GM18867 (cell line): ENCODE data around the gene CDYL.
A peak's percentile ranks its signal among the peaks of the same experiment; 100 is the strongest.

Experiments used
- ATAC-seq: cut with Tn5 transposase; IDR thresholded peaks from one replicate; pipeline ENCODE4 v1.9.1; 2021; ENCODE audit warnings: mild to moderate bottlenecking, moderate library complexity; ENCODE audit not compliant: unreplicated experiment

The CDYL gene

DNA sequence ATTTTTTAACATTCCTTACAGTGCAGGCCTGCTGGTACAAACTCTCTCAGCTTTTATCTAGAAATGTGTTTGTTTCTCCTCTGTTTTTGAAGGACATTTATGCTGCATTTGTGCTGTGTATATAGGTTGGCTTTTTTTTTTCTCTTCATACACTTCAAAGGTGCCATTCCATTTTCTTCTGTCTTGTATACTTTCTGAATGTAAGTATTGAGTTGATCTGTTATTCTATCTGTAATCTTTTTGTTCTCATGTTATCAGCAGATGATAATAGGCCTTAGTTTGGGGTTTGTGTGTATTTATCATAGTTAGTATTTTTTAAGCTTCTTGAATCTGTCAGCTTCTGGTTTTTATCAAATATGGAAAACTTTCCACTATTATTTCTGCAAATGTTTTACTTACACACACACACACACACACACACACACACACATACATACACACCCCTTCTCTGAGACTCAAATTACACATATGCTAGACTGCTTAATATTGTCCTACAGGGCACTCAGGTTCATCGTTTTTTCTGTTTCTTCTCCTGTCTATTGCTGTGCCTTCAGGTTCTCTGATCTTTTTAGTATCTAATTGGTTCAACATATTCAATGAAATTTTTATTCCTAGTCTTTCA lies 153.0 kb downstream of the CDYL start:
- ATAC-seq = no peak

- ATAC-seq = no peak
Observed at GRCh38 chr6:4930025-4930691, 154.0 kb downstream of the CDYL start.

- no peak for ATAC-seq
Observed at GRCh38 chr6:4931530-4932227, 155.5 kb downstream of the CDYL start.

DNA sequence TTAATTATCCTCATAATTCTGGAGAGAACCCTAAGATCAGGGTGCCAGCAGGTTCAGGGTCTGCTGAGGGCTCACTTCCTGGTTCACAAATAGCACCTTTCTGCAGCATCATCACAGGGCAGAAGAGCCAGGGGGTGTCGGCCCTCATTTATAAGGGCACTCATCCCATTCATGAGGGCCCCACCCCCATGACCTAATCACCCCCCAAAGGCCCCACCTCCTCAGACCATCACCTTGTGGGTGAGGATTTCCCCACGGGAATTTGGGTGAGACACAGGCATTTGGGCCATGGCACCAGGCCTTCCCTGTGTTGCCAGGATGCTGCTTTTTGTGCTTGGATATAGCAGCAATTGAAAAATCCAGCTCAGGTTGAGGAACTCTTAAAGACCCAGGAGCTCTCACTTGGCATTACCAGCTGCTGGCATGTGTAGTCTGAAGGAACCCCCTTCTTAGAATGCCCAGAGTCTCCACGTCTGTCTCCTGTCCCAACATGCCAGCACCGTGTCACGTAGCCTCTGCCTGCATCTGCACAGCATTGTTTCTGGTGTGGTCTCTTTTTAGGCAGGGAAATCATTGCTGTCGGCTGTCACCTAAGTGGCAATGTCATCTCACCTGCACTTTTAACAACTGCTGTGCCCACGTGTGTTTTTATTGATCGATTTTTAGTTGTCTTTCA lies 156.2 kb downstream of the CDYL start:
- ATAC-seq = no peak

DNA sequence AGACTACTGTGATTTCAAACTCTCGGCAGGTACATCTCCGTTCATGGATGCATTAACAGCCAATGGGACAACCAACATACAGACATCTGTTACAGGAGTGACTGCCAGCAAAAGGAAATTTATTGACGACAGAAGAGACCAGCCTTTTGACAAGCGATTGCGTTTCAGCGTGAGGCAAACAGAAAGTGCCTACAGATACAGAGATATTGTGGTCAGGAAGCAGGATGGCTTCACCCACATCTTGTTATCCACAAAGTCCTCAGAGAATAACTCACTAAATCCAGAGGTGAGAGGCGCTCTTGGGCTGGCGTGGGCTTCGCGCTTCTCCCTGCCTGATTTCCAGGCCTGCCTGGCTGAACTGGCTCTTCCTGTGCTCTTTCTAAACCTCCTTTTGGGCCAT lies 159.3 kb downstream of the CDYL start:
- ATAC-seq = peak; percentile 56

GRCh38 chr6:4935975-4936680 lies 159.9 kb downstream of the CDYL start:
- no peak for ATAC-seq

- no peak for ATAC-seq
Observed at GRCh38 chr6:4936681-4937041, 160.5 kb downstream of the CDYL start.

DNA sequence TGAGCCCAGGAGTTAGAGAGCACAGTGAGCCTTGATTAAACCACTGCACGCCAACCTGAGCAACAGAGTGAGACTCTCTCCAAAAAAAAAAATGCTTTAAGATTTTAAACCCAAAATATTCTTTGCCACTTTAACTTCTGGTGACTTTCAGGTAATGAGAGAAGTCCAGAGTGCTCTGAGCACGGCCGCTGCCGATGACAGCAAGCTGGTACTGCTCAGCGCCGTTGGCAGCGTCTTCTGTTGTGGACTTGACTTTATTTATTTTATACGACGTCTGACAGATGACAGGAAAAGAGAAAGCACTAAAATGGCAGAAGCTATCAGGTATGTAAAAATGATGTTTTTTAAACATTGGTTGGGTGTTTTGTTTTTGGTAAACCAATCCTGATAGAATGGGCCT lies 161.2 kb downstream of the CDYL start:
- no peak for ATAC-seq

GRCh38 chr6:4939241-4939640 lies 163.0 kb downstream of the CDYL start:
- no peak for ATAC-seq

- no peak for ATAC-seq
Observed at GRCh38 chr6:4940416-4940815, 164.2 kb downstream of the CDYL start.

DNA sequence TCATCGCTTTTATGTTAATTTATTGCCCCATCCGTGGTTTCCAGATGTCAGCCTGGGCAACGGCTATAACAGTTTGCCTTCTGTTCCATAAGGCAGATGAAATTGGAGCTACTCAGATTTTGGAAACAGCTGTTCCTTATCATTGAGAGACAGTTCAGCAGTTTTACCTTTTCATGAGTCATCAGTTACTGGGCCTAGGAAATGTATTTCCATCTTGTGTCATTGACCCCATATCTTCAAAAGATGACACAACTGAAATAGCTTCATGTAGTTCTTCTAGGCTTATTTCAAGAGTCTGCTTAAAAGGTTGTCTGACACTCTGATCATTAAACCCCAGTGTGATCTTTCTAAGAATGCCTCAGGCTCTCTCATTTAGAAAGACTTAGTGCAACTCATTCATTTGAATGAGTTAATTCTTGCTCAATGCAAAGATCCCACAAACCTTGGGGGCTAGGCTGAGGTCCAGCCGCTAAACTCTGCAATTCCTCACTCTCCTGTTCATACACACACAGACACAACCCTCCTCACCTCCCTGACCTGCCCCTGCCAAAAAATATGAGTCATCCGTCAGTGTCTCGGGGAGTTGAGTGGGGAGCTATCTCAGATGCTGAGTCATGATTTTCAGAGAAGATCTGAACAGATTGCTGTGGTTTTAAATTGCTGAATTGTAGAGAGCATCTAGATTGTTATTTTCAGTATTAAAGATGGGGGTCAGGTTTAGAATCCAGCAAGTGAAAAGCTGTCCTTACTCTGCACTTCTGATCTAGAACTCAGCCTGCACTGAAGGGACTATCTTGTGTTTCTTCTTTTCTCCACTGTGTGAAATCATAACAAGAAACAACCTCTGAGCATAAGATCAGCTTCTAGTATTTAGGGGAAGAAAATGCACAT lies 165.8 kb downstream of the CDYL start:
- peak; percentile 74 for ATAC-seq

- ATAC-seq = no peak
Observed at GRCh38 chr6:4942673-4943009, 166.4 kb downstream of the CDYL start.

GRCh38 chr6:4943716-4944115 lies 167.5 kb downstream of the CDYL start:
- ATAC-seq = no peak

DNA sequence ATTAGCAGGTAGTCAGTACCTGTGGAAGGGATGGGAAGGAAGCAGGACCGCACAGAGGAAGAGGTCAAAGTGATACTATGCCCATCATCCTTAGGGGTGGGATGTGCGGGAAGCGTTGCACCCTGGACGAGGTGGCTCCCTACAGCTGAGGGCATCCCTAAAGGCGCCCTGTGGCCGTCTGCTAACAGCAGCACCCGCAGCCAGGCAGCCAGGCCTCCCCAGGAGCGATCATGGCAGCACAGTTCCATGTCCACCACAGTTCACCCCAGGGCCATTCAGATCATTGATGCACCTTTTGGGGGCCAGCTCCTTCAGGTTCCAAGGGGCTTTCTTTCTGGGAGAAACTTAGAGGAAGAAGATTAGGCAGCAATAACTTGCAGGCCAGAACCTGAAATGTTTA lies 168.1 kb downstream of the CDYL start:
- no peak for ATAC-seq

- no peak for ATAC-seq
Observed at GRCh38 chr6:4946521-4946920, 170.3 kb downstream of the CDYL start.

DNA sequence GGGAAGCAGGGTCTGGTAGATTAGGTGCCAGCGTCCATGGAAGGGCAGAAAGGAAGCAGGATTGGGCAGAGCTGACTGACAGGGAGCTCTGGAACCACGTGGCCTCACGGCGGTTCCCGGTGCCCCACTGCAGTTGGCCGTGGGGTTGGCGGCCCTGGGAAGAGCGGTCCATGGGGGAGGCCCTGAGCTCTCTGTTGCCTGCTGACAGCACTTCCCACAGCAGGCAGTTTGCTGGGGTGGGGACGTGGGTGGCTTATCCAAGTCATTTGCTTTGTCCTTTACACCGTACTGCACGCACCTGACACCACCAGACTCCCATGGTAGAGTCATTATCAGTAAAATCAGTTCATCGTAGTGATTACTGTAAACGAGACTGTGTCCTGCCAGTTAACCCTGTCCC lies 171.5 kb downstream of the CDYL start:
- no peak for ATAC-seq

DNA sequence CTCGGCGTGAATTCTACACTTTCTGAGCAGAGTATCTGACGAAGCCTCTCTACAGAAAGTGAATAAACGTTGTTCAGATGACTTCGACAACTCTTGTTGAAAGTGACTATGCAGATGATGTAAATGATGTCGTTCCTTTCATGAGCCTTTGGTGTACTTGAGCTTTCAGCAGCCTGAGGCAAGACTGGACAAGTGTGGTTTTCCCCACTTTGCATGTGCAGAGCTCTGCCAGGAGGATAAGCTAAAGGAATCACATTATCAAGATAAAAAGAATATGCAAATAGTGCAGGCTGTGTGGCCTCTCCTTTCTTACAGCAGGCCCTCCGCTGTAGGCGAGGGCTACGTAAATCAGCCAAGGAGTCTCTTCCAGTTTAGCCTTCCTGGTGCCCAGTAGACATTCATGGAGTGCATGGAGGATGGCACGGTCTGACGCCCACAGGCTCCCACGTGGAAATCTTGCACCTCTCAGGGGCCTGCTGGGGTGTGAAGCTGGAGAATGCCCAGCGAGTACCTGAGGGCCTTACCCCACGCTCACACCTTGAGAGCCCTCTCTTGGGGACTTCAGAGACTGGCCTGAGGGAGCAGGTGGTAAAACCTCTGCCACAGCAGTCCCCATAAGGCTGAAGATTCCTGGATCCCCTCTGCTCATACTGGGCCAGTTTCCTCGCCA lies 172.7 kb downstream of the CDYL start:
- ATAC-seq = no peak

GRCh38 chr6:4950076-4950475 lies 173.9 kb downstream of the CDYL start:
- no peak for ATAC-seq

GRCh38 chr6:4950836-4951533 lies 174.8 kb downstream of the CDYL start:
- ATAC-seq = no peak
